ENCODE measurements around the gene EPHA8.

EPHA8 gene

GRCh38 chr1:22639286-22639685 lies 76.0 kb downstream of the EPHA8 start:
- CTCF ChIA-PET, result interaction anchor here (0.6 to 1.1 kb wide), 3 partner anchors 66 to 223 kb away, joined by 3 to 6 read pairs (median 4); no protein-coding TSS in a partner anchor
- DNase-seq (ENCODE audit: extremely low spot score), result no peak
- TF ChIP-seq ARNT (IDR thresholded peaks at IDR 0.05) (no peak), FOXA1 (IDR thresholded peaks at IDR 0.05) (no peak), SUZ12 (IDR thresholded peaks at IDR 0.05) (no peak), CTBP1 (IDR thresholded peaks at IDR 0.05; ENCODE audit: borderline replicate concordance) (no peak), FOXM1 (IDR thresholded peaks at IDR 0.05; ENCODE audit: borderline replicate concordance) (no peak)
- POLR2A ChIA-PET, result no interaction called here

DNA sequence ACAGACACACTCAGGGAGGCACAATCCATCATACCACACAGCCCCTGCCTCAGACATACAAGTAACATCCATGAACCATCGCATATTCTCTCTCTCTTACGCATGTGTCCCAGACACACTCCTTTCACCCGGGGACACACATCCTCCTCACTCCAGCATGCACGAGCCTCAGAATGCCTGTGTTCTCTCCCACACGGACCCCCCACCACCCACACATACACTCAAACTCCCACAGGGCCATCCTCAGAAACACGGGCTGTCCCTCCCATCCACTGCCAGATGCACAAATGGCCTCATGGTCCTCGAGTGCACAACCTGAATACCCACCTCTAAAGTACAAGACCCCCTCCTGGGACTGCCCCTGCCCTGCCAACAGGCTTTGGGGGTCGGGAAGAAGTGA lies 78.0 kb downstream of the EPHA8 start:
- POLR2A ChIA-PET, result no interaction called here
- no peak for DNase-seq (ENCODE audit: extremely low spot score)
- TF ChIP-seq TARDBP (IDR thresholded peaks at IDR 0.05) (no peak), FOXM1 (IDR thresholded peaks at IDR 0.05; ENCODE audit: borderline replicate concordance) (no peak), FOXA1 (IDR thresholded peaks at IDR 0.05) (no peak), ARNT (IDR thresholded peaks at IDR 0.05) (no peak), ZNF384 (IDR thresholded peaks at IDR 0.05) (no peak), NFRKB (IDR thresholded peaks at IDR 0.05) (no peak), HDGF (IDR thresholded peaks at IDR 0.05; ENCODE audit: borderline replicate concordance) (no peak), FOXK2 (IDR thresholded peaks at IDR 0.05) (no peak), L3MBTL2 (conservative IDR thresholded peaks at IDR 0.05) (no peak)
- CTCF ChIA-PET, result interaction anchor here (1.2 to 1.9 kb wide), 3 partner anchors 113 to 225 kb away, joined by 5 to 14 read pairs (median 5); no protein-coding TSS in a partner anchor

GRCh38 chr1:22641906-22642636 lies 78.8 kb downstream of the EPHA8 start:
- no peak for TF ChIP-seq CTBP1 (IDR thresholded peaks at IDR 0.05; ENCODE audit: borderline replicate concordance)
- no peak for TF ChIP-seq TARDBP (IDR thresholded peaks at IDR 0.05)
- TF ChIP-seq FOXA1 (IDR thresholded peaks at IDR 0.05), result no peak
- no peak for TF ChIP-seq L3MBTL2 (conservative IDR thresholded peaks at IDR 0.05)
- TF ChIP-seq ARNT (IDR thresholded peaks at IDR 0.05), result no peak
- no peak for TF ChIP-seq SUZ12 (IDR thresholded peaks at IDR 0.05)
- TF ChIP-seq SP1 (IDR thresholded peaks at IDR 0.05), result no peak
- TF ChIP-seq PKNOX1 (IDR thresholded peaks at IDR 0.05), result no peak
- TF ChIP-seq LEF1 (IDR thresholded peaks at IDR 0.05; ENCODE audit: borderline replicate concordance), result no peak
- TF ChIP-seq ZNF384 (IDR thresholded peaks at IDR 0.05), result no peak
- no peak for TF ChIP-seq BHLHE40 (IDR thresholded peaks at IDR 0.05; ENCODE audit: borderline replicate concordance)
- no peak for TF ChIP-seq NFRKB (IDR thresholded peaks at IDR 0.05)
- no peak for TF ChIP-seq HDGF (IDR thresholded peaks at IDR 0.05; ENCODE audit: borderline replicate concordance)
- no peak for TF ChIP-seq ELF4 (IDR thresholded peaks at IDR 0.05)
- no peak for TF ChIP-seq FOXM1 (IDR thresholded peaks at IDR 0.05; ENCODE audit: borderline replicate concordance)
- no peak for TF ChIP-seq FOXK2 (IDR thresholded peaks at IDR 0.05)
- POLR2A ChIA-PET, result no interaction called here
- CTCF ChIA-PET, result interaction anchor here (0.9 to 1.9 kb wide), 4 partner anchors 35 to 226 kb away, joined by 3 to 14 read pairs (median 5); no protein-coding TSS in a partner anchor
- DNase-seq (ENCODE audit: extremely low spot score), result peak; percentile 87

DNA sequence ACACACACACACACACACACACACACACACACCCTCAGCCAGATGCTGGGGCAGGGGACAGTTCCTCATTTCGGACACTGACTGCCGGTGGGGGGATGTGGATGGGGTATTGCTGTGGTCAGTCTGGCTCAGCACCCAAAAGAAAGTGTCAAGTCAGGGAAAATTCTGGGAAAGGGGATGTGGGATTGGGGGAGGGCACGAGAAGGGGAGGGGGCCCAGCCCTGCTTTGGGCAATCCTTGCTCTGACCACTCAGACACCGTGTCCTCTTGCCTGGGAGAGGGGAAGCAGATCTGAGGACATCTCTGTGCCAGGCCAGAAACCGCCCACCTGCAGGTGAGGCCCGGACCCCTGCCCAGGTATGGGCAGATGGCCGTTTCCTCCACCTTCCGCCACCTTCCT lies 80.1 kb downstream of the EPHA8 start, which contains the start of gene C1QC:
TSS of gene C1QC (plus strand) at position 253 of the 400 bp plus-strand sequence. CDS start 391 bp downstream, outside the sequence.
- ChIA-PET POLR2A (no interaction called here), CTCF (no interaction called here)
- DNase-seq (ENCODE audit: extremely low spot score), result no peak
- TF ChIP-seq BHLHE40 (IDR thresholded peaks at IDR 0.05; ENCODE audit: borderline replicate concordance) (no peak), NFRKB (IDR thresholded peaks at IDR 0.05) (no peak), TARDBP (IDR thresholded peaks at IDR 0.05) (no peak), LEF1 (IDR thresholded peaks at IDR 0.05; ENCODE audit: borderline replicate concordance) (no peak), FOXK2 (IDR thresholded peaks at IDR 0.05) (no peak), FOXM1 (IDR thresholded peaks at IDR 0.05; ENCODE audit: borderline replicate concordance) (no peak), PKNOX1 (IDR thresholded peaks at IDR 0.05) (no peak), HDGF (IDR thresholded peaks at IDR 0.05; ENCODE audit: borderline replicate concordance) (no peak), SUZ12 (IDR thresholded peaks at IDR 0.05) (no peak), ELF4 (IDR thresholded peaks at IDR 0.05) (no peak), ZNF384 (IDR thresholded peaks at IDR 0.05) (no peak), CTBP1 (IDR thresholded peaks at IDR 0.05; ENCODE audit: borderline replicate concordance) (no peak), SP1 (IDR thresholded peaks at IDR 0.05) (no peak), L3MBTL2 (conservative IDR thresholded peaks at IDR 0.05) (no peak), ARNT (IDR thresholded peaks at IDR 0.05) (no peak), FOXA1 (IDR thresholded peaks at IDR 0.05) (no peak)

DNA sequence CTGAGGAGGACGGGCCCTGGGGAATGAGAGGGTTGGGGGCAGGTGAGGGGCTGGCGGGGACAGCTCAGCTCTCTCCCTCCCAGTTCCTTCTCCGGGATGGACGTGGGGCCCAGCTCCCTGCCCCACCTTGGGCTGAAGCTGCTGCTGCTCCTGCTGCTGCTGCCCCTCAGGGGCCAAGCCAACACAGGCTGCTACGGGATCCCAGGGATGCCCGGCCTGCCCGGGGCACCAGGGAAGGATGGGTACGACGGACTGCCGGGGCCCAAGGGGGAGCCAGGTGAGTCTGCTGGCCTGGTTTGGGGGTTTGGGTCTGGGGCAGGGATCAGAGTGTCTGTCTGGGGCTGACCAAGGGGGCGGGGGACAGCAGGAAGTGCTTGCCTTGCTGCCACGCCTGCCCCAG lies 80.6 kb downstream of the EPHA8 start:
- DNase-seq (ENCODE audit: extremely low spot score), result no peak
- TF ChIP-seq BHLHE40 (IDR thresholded peaks at IDR 0.05; ENCODE audit: borderline replicate concordance), result no peak
- no peak for TF ChIP-seq L3MBTL2 (conservative IDR thresholded peaks at IDR 0.05)
- TF ChIP-seq SUZ12 (IDR thresholded peaks at IDR 0.05), result no peak
- no peak for TF ChIP-seq SP1 (IDR thresholded peaks at IDR 0.05)
- no peak for TF ChIP-seq CTBP1 (IDR thresholded peaks at IDR 0.05; ENCODE audit: borderline replicate concordance)
- no peak for TF ChIP-seq FOXA1 (IDR thresholded peaks at IDR 0.05)
- TF ChIP-seq TARDBP (IDR thresholded peaks at IDR 0.05), result no peak
- TF ChIP-seq FOXK2 (IDR thresholded peaks at IDR 0.05), result no peak
- no peak for TF ChIP-seq ZNF384 (IDR thresholded peaks at IDR 0.05)
- TF ChIP-seq HDGF (IDR thresholded peaks at IDR 0.05; ENCODE audit: borderline replicate concordance), result no peak
- no peak for TF ChIP-seq ELF4 (IDR thresholded peaks at IDR 0.05)
- no peak for TF ChIP-seq FOXM1 (IDR thresholded peaks at IDR 0.05; ENCODE audit: borderline replicate concordance)
- TF ChIP-seq ARNT (IDR thresholded peaks at IDR 0.05), result no peak
- TF ChIP-seq NFRKB (IDR thresholded peaks at IDR 0.05), result no peak
- no peak for TF ChIP-seq LEF1 (IDR thresholded peaks at IDR 0.05; ENCODE audit: borderline replicate concordance)
- no peak for TF ChIP-seq PKNOX1 (IDR thresholded peaks at IDR 0.05)
- POLR2A ChIA-PET, result no interaction called here
- CTCF ChIA-PET, result no interaction called here
